ENCODE results near the gene FNDC5.
A peak's percentile ranks its signal among the peaks of the same experiment; 100 is the strongest.

Gene FNDC5

DNA sequence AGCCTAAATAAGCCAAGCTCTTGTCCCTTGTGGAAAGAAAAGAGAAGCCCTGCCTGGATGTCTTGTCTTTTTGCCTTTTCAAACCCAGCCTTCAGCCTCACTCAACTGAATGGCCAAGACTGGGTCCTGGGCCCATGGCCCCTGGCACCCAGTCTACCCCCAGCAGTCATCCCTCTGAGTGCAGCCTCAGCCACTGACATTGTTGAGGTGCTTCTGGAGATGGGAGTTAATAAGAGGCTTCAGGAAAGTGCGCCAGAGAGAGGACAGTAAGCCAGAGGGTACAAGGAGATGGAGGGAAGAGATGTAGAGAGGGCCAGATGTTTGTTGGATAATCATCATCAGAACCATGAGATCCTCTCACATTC is 6.8 kb downstream of the FNDC5 start:
- no peak for DNase-seq

DNA sequence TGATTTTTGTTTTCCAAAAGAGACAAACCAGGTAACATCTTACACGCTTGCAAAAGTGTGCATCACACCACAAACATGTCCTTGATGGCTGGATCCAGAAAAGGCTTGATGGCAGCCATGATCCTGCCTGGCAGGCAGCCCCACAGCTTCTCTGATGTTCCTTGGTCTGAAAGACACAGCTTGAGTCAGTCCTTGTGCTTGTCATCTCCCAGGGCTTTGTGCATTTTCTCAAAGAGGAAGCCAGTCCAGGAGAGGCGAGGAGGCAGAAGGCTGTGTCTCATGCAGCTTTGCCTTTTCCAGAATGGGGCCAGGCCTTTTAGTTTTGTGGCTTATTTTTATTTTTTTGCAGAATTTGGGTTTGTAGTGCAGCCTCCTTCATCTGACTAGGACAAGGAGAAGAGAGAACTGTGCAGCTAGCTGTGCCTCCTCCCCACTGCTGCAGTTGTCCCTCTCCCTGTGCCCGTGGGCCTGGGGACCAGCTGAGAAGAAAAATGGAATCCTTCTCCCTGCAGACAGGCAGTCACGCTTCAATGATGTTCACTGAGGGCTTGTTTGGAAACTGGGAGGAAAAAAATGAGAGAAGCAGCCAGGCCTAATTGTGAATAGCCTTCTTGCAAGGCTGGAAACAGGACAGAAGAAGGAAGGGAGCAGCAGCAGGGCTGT is 7.4 kb downstream of the FNDC5 start:
- DNase-seq: no peak

DNA sequence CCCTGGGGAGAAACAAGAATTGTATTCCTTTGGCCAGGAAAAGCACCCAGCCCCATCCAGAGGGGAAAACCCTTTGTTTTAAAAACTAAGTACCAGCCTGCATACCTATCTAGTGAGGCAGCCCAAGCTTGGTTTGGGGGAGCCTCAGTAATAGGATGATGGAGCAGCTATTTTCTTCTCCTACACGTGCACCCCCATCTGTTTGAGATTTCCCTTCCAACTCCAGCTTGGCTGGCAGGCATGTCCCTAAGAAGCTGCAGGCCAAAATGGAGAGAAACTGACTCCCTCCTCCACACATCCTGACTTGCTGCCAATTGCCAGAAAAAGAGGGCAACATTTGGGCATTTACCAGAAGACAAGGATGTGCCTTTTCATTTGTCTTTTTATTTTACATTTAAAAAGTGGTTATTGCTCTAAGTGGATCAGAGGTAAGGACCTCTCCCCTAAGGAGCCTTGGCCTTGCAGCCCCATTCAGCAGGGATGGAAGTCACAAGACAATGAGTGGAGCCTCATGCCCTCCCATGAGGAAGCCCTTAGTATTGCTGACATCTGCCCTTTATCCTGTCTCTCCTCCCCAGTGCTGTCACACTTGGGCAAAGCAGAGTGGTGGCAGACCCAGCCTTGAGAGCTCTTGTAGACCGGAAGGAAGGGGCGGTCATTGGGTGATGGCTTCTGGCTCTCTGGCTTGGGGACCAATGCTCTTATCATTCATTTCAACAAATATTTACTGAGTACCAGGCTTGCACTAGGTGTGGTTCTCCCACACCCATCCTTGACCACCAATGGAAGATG is 8.6 kb downstream of the FNDC5 start:
- no peak for DNase-seq

DNA sequence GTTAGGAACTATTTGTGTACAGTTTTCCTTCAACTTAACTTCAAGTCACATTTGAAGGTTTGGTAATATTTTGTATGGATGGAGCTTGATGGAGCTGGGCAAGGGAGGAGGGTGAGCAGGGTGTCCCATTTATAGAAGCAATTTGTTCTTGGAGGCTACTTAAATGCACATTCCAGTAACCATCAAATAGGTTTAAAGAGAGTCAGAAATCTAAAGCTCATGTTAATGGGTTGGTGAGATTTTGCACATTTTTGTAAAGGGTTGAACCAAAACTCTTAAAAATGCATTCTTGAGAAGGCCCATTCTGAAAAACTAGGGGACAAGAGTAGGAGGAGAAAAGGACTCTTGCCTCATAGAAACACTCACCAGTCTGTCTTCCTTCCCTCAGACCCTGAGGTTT is 10.1 kb downstream of the FNDC5 start:
- no peak for DNase-seq

DNA sequence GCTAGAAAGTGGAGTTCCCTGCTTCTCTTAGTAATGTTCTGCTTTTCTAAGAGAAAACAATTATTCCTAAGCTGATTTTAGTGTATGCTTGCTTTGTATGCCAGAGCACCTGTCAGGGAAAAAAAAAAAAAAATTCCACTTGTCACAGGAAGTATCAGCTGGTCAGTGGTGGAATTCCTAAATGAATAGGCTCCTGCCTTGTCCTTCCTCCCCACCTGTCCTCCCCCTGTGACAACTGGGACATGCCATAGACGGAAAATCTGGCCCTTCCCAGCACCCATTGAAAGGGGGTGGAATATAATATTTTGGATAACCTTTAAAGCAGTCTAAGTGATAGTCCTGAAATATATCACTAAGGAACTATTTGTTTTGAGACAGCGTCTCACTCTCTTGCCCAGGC is 10.8 kb downstream of the FNDC5 start:
- DNase-seq: no peak

DNA sequence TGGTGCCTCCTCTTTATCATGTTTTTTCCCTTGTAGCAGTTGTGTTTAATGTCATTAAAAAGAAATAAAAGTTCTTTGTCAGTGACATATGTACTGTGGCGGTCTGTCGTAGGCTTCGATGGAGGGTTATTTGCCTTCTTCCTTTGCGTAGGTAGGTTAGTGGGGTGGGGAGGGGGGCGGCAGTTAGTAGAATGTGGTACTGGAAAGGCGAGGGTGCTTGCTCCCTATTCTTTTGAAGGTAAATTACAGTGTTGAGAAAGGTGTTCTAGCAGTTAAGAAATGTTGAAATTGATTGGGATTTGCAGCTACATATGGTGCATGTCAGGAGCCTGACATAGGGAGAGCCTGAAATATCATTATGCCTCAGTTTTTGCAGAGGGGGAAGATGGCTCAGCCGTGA is 11.9 kb downstream of the FNDC5 start:
- DNase-seq: no peak

DNA sequence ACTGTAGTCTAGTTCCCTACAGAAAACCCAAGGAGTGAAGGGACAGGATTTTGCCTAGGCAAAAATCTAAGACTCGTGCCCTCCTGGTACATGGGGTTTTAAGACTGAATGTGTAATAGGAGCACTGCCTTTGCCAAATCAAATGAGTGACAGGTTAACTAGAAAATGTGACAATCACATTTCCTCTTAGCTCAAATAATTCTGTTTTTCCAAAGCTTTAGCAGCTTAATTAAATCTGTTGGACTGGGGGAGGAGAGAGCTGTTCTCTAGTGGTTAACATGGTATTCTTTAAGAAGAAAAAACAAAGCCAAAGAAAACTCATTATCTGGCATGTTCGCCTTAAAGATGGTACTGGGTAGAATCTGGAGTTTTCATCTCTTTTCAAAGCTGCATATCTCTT is 12.6 kb downstream of the FNDC5 start:
- no peak for DNase-seq

DNA sequence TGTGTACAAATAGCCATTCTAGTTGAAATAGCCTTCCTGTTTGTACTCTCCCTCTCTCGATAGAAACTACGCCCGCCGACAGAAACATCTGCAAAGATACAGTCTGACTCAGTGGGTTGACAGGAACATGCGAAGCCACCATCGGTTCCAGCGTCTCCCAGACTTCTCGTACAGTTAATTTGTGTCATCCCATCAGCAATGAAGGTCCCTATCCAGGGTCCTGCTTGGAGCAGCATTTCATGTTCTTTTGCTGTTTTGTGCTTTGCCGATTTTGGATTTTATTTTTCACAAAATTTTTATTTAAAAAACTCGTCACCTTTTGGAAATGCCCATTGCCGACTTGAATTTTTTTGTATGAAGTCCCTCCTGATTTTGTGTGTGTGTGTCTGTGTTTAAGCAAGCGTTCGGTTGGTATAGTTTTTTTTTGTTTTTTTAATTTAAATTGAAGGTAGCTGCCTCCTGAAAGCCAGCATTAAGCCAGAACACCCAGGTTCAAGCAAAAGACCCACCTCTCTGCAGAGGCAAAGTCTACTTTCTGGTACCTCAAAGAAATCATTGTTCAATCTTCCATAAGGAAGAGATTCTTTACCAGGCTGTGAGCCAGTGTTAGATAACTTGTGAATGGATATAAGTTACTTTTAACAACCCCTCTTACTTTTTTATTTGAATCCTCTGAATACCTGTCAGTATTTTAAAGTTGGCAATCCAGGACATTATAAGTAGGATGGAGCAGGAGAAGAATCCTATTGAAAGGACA is 14.7 kb downstream of the FNDC5 start:
- DNase-seq: no peak

DNA sequence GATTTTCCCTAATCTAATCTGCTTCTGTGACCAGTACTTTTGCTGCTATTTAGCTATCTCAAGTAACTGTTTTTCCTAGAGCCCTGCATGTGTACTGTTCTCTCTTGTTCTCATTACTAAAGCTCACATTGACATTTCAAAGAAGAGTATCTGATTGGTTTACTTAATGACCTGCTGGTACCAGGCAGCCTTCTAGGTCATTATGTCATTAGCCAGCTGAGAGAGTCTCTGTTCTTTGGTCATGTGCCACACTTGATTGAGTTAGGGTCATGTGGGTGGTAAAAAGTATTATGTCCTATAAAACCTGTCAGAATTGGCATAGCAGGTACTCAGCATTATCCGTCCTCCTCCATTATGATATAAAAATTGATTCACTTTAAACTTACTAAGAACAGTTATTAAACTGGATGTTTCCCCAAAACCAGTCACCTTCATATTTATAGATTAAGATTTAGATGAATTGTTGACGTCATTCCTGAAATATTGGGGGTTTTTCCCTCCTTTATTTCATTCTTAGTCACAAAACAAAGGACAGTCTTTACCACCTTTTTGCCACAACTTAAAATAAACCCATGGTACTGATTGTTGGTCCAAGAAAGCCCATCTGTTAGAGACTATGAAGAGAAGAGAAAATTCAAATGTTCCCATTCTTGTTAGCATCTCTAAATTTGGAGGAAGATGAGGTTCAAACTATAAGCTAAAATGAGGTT is 22.2 kb downstream of the FNDC5 start:
- no peak for DNase-seq

DNA sequence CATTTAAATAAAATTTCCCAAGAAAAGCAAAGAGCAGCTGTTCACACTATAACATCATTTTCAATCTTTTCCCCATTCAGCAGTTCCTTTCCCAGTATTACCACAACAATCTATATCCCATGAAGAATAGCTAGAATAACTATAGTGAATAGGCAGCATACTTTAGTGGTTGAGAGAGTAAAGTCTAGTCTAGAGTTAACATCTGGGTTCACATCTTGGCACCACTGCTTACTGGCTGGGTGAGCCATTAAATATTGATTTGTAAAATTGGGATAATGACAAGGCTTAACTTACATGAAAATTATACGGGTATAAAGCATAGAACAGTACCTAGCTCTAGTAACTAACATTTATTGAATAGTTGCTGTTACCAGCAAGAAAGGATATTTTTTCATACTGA is 38.8 kb downstream of the FNDC5 start:
- no peak for DNase-seq

DNA sequence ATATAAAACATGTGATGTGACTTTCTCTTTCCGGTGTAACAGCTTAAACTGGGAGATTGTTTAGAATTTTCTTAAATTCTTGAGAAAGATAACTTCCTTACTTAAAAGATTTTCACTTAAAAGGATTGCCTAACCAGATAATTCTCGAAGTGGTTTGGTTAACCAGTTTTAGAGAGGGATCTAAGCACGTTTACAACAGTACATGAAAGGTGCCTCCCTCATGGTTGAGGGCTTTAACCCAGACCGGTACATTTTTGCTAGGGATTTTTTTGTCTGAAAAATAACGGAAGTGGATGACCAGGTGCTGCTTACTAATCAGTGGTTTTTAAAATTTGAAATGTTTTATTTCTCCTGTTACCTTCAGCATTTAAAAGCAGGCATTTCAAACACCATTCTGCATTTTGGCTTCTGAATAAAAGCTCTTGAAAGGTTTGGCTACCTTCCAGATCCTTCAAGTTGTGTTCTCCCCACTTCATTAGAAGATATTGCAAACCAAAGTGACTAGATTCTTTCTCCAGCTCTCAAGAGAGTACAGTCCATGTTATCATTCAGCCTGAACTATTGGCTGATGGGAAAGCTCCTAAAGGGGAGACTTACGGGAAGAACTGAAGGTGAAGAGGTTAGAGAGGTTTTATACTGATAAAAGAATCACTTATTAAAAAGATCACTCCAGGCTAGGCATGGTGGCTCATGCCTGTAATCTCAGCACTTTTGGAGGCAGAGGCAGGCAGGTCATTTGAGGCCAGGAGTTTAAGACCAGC is 40.4 kb downstream of the FNDC5 start:
- DNase-seq: no peak

DNA sequence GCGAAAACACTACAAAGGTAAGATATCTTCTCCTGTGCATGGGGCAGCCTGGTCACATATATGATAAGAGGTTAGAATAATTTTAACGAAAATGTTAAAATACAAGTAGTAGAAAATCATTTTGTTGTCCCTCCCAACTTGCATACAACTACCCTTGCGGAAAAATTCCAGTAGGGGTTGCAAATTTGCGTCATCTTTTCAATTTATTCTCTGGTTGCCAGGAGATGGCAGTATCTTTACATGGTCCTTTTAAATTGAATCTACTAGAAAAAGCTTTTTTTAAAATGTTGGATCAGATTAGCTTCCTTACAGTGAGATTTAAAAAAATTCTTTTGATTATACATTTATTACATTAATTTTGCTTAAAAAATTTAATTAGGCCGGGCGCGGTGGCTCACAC is 42.4 kb downstream of the FNDC5 start:
- DNase-seq: no peak

DNA sequence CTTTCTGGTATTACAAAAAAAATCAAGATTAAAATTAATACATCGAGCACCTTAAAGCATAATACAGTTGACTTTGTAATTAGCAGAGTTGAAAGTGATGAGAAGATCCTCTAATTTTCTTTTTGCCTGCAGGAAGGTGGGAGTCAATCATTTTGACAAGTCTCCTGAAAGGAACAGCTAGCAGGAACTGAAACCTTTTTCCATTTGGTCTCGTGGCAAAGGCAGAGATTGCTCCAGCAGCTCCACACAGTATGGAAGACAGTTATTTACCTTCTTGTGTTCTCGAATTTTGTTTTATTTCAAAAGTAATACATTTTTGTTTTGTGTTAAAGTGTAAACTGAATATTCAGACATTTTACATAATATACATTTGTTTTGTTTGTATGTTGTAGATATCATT is 45.5 kb downstream of the FNDC5 start:
- no peak for DNase-seq

DNA sequence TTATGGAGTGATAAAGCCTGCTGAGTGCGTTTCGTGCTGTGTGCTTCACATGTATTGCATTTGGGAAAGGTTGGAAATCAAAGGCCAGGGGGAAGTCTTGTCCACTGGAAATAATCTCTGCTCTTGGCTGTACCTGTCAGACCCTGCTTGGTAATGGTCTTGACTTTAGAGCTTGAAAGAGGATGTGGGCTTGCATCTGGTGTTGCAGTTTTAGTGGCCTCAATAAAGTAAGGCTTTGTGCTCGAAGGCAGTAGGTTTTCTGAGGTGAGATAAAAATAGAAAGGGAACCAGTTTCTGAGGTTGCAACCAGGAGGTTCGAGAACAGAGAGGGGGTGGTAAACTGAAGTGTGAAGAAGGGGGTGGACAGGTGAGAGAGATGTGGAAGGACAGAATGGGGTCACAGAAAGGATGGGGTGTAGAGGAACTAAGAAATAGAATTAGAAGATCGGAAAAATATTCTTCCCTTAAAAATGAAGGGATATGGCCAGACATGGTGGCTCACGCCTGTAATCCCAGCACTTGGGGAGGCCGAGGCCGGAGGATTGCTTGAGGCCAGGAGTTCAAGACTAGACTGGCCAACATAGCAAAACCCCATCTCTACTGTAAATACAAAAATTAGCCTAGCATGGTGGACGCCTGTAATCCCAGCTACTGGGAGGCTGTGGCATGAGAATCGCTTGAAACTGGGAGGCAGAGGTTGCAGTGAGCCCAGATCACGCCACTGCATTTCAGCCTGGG is 51.7 kb downstream of the FNDC5 start:
- DNase-seq: no peak

DNA sequence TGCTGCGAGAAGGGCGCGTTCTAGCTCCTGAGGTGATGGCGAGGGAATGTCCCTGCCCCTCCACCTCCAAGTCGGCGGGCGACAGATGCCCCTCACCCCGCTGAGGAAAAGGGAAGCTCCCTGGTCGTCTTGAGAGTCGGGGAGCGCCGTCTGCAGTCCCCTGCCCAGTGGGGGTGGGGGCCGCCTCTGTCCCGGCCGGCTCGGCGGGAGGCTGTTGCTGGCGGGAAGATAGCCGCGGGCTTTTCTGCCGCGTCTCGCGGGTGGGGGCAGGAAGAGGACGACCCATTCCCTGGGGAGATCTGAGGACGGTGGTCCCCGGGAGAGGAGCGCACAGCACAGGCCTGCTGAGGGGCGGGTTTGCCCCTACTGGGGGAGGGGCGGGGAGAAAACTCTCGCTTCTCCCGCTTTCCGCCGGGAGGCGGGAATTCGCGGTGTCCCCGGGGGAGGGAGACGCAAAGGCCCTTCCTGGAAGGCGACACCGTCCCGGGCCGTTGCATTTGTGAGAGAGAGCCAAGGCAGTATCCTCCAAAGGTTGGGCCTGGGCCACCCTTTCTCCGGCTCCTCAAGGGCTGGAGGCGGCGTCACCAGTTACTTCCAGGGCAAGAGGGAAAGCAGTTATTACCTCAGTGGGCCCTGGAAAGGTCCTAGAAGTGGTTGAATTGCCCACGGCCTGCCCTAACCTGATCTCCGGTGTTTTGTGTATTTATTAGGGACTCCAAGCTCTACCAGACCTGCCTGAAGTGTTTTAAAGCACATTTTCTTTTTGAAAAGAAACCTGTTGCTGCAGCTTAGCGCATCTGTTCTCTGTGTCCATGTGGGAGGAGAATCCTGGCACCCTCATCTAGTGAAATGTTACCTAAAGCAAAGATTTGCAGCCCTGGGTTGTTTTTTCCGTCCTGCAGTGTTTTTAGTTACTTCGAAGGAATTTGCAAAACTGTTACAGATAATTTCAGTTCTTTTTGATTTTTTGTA is 52.6 kb downstream of the FNDC5 start:
- DNase-seq: peak in 1 of 2 donors; percentile 46

DNA sequence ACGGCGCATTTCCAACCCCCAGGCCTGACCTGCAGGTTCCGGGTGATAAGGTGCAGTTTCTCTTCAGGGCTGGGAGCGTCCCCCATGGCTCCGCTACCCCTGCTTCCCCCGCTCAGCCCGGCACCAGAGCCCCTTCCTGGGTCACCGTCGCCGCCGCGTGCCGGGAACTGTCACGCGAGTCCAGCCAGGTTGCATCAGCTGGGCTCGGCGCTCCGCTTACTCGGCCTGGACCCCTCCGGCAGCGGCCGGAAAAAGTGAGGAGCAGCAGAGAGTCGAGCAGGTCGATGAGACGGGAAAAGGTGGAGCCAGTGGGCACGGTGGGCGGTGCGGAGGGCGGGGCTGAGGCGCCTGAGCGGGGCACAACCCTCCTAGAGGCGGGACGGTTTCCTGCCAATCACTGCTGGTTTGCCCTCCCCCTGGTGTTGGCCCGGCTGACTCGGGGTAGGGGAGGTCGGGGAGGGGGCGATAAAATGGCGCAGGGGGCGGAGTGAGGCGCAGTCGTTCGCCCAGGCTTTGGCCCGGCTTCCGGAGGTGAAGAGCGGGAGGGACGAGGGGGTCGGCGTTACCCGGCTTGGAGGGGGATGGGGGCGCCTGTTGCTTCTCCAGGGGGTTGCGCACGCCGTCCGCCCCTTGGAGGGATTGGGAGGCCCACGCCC is 53.4 kb downstream of the FNDC5 start, which contains the start of the genes S100PBP and YARS1:
Gene S100PBP, plus strand, starts transcription at position 495 of the 656 bp plus-strand sequence. CDS start 8,447 bp downstream, outside the sequence.
Gene YARS1, minus strand, starts transcription at position 200 of the 656 bp plus-strand sequence. Its CDS starts 114 bp downstream, at position 86.
- peak; percentile 96 to 97 for DNase-seq

DNA sequence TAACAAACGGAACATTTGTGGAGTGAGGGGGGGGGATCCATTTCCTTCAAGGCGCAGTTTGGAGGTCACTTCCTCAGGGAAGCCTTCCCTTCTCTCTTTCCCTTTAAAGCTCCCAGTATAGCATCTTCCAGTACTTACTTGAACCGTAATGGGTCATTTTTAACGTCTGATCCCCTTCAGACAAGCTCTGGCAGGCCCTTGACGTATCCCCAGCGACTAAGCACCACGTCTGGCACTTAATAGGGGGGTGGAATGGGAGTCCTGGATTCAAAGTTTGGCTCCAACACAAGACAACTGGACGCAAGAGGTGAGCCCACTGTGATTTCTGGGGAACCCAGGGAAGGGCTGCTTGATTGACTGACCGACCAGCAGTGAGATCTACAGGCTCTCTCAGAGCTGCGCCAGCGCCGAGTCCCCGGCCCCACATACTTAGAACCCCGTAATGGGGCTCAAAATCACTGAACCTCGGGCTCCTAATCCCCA is 54.0 kb downstream of the FNDC5 start:
- DNase-seq: no peak

DNA sequence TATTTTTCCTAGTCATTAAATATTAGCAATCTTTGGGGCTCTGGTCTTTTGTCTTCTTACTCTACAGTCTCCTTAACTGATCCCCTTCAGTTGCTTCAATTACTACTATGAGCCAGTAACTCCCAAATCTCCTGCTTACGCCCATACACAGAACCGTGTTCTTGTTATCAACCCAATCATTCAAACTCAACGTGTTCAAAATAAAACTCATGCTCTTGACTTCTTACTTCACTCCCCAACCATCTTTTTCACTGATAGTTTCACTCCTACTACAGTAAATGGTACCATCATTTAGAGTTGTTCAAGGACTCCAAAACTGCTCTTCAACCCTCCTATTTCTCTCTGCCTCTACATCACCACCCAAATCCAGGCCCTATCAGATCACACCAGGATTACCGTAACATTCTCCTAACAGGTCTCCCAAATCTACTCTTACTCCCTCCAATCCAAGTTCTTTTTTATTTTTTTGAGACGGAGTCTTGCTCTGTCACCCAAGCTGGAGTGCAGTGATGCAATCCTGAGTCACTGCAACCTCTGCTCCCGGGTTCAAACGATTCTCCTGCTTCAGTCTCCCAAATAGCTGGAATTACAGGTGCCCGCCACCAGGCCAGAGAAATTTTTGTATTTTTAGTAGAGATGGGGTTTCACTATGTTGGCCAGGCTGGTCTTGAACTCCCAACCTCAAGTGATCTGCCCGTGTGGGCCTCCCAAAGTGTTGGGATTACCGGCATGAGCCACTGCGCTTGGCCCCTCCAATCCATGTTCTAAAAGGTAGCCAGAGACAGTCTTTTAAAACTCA is 56.6 kb downstream of the FNDC5 start:
- no peak for DNase-seq
